ENCODE results near the gene CCDC50.

GRCh38 chr3:191380001-191380400, 50.8 kb downstream of the CCDC50 start:
- TF ChIP-seq CTCF (conservative IDR thresholded peaks at IDR 0.05; ENCODE audit: low read length) = no peak
- no peak for TF ChIP-seq EZH2phosphoT487 (IDR thresholded peaks at IDR 0.05; ENCODE audit: borderline replicate concordance)

All from Loucy (cell line).